Activated CD4-positive, alpha-beta T cell treated with anti-CD3 and anti-CD28 coated beads, Interleukin-2, Interleukin-6, amounts not matched to agents 100 ng/mL and 50 ng/mL, durations not matched to agents 16 hours and 8 hours (primary cell): ENCODE results near the gene HEBP2.

Experiments used
- DNase-seq: peaks from one replicate; pipeline ENCODE4 v3.0.0-alpha.2; 2020

HEBP2 gene

DNA sequence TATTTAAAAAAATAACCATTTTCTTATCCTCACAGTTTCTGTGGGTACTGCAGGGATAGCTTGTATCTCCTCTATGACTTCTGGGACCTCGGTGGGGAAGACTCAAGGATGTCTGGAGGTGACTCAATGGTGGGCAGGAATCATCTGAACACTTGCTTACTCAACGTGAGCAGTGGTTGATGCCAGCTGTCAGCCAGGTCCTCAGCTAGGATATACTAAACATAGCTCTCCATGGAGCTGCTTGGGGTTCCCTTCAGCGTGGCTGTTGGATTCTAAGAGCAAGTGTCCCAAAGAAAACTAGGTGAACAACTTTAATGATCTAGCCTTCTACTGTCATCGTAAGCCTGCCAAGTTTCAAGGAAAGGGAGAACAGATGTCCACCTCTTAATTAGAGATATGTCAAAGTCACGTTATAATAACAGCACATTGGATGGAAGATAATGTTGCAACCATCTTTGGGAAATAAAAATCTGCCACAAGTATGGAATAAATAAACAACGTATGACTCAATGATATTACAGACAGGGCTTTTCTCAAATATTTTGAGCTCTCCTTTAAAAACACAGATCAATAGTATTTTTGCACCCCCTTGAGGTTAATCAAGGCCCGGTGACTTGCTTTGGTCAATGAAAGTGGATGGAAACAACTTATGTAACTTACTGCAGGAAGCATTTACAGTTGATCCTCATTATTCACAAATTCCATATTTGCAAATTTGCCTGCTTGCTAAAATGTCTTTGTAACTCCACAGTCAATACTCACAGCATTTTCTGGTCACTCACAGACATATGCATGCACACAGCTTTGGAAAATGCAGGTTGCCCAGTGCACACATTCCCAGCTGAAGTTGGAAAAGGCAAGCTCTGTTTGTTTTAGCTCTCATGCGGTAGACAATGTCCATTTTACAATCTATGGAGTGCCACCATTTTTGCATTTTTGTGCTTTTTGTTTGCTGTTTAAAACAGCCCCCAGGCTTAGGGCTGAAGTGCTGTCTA is 6.6 kb upstream of the HEBP2 start:
- no peak for DNase-seq

DNA sequence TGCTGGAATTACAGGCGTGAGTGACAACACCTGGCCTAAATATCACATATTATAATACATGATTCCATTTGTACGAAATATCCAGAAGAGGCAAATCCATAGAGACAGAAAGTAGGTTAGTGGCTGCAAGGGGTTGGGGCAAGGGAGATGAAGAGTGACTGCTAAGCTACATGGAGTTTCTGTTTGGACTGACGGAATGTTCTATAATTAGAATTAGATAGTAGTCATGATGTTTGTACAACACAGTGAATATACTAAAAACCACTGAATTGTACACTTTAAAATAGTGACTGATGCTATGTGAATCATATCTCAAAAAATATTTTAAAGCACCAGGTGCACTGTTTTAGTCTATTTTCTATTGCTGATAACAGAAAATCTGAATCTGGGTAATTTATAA is 3.7 kb upstream of the HEBP2 start:
- DNase-seq: no peak

DNA sequence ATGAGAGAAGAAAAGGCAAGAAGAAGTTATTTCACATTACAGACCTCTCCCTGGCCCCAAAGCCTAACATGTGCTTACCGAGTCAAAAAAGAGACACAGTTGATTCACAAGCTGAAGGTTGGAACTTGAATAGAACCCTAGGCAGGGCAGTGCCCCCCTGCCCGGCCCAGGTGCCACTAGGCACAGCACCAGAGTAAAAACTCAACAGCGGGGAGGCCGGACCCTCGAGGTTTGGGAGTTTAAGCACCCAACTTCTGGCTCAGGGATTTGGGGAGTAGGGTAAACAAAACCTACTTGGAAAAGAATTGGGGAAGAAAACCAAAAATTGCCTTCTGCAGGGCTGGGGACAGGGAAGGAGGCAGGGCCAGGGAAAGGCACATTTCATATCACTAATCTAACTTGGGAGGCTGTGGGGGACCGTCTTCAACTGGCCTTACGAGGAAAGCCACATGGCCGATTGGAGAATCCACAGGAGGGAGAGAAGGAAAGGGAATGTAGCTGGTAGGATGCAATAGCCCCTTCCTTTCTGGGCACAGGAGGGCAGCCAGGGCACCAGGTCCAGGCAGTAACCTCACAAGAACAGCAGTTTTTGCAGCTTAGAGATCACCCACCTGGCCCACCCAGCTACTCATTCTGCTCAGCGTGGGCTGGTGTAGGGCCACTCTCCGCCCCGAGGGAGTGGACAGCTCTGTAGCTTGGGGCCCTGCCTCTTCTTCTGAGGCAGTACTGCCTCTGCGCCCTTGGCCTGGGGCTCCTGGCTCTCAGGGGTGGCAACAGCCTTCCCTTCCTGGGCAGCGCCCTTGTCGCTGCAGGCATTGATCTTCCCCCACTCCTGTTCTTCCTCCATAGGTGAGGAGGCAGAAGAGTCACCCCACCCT is 1.8 kb upstream of the HEBP2 start:
- DNase-seq: no peak

DNA sequence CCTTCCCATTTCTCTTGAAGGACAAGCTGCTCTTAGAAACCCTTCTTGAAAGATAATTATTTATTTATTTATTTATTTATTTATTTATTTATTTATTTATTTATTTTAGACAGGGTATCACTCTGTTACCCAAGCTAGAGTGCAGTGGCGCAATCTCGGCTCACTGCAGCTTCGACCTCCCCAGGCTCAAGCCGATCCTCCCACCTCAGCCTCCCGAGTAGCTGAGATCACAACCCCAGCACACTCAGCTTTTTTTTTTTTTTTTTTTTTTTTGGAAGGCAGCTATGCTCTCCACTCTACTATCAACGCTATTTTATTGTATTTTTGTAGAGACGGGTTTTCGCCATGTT is 1.2 kb upstream of the HEBP2 start:
- no peak for DNase-seq

DNA sequence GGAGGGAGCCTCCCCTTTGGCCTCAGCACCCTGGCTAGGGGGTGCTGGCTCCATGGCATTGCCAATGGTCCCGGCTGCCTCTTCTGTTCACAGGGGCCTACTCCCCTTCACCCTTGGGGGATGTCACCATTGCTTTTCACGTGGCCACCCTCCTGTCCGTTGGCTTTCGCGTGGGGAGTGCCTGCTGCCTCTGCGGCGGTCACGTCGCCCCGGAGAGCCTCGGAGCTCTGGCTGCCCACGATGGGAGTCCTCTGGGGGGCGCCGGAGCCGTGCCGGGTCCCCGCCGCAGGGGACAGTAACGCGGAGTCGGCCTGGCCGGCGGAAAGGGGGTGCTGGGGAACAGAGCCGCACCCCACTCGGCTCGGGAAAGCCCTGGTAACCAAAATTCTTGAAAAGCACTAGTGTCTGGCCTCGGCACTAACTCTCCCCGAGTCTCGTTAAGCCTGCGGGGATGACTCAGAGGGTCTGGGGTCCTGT is 661 bp upstream of the HEBP2 start:
- peak; percentile 40 for DNase-seq

DNA sequence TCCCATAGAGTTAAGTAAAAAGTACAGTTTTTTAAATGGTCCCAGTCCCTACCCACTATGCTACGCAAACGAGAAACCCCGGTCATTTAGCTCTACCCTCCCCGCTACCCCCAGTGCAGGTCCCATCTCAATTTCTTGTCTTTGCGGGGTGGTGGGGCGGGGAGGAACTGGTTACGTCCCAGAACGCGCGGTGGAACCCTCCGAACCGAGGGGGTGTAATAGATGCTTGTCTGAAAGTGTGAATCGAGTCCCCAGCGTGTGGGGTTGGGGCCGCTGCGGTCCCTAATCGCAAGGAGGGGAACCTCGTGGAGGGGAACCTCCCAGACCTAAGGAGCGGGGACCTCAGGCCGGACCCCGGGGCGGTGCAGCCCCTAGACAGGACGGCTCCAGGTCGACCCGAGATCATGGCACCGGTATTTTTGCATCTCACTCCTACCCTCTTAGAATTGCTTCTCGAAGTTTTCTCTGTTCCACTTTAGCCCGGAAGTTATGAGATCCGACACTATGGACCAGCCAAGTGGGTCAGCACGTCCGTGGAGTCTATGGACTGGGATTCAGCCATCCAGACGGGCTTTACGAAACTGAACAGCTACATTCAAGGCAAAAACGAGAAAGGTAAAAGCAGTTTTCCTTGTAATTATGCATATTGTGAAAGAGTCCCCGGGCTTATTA is 779 bp downstream of the HEBP2 start:
- peak; percentile 24 for DNase-seq

DNA sequence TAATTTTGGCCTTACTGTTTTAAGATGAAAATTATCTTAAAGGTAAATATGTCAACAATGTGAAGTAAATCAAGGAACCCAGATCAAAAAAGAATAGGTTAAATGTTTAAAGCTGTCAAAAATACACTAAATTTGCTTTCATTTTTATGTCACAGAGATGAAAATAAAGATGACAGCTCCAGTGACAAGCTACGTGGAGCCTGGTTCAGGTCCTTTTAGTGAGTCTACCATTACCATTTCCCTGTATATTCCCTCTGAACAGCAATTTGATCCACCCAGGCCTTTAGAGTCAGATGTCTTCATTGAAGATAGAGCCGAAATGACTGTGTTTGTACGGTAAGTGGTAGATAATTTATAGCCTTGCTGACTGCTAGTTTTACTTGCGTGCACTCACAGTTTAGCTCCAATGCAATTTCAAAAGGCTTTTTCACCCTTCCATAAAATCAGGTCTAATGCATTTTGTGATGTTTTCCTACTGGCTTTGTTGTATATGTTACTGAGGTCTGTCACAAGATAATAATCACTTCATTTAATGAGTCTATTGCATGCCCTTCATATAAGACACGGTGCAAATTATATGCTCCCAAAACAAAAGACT is 1.9 kb downstream of the HEBP2 start:
- DNase-seq: no peak

DNA sequence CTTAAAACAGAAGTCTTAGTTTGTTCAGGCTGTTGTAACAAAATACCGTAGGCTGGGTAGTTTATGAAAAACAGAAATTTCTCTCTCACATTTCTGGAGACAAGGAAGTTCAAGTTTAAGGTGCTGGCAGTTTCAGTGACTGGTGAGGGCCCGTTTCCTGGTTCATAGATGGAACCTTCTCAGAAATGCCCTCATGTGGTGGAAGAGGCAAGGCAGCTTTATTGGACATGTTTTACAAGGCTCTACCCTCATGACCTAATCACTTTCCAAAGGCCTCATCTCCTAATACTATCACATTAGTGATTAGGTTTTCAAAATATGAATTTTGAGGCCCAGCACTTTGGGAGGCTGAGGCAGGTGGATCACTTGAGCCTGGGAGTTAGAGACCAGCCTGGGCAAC is 2.4 kb downstream of the HEBP2 start:
- DNase-seq: peak; percentile 32

DNA sequence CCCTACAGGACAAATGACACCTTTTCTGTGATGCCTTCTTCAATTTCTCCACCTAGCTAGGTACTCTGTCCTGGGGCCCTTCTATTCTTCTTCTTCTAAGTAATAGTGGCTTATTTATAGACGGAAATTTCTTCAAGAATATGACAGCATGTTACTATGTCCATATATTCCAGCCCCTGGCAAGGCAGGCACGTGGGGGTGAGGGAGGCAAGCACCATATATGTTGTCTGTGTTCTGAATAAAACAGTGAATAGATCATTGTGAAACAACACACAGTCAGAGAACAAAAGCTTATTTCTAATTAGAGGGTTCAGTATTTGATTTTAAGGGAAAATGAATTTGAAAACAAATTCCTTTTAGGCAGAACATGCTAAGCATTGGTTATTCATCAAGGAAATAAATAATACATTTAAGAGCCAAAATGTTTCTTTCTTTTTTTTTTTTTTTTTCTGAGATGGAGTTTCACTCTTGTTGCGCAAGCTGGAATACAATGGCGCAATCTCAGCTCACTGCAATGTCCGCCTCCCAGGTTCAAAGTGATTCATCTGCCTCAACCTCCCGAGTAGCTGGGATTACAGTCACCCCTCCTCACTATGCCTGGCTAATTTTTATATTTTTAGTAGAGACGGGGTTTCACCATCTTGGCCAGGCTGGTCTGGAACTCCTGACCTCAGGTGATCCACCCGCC is 6.2 kb downstream of the HEBP2 start:
- no peak for DNase-seq

DNA sequence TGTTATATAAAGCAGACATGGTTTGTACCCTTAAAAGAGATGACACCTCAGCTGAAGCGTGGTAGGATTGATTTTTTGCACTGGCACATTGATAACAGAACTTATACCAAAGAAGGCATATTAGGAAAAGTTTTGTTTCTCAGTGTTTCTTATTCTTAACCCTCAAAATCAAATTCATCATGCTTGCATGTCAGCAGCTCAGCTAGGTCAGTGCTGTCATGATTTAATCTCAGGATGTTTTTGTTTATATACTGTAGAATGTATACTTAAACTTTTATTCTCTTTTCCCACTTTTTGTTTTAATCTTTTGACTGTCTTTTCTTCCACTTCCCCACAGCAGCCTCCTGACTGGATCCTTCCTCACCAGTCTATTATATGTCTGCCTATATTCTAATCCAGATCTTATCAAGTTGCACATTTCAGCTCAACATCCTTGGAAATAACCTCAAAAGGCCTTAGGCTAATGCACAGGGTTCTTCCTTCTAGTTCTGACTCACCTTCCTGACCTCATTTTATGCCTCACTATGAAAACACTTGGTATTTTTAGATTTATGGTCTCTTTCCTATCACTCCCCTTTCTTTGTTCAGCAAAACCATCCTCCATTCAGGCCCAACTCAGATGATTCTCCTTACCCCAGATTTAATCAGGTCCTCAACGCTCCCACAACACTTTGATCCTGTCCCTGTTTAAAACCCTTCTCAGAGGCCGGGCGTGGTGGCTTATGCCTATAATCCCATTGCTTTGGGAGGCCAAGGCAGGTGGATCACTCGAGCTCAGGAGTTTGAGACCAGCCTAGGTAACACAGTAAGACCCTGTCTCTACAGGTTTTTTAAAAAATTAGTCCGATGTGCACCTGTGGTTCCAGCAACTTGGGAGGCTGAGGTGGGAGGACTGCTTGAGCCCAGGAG is 7.2 kb downstream of the HEBP2 start:
- peak; percentile 68 for DNase-seq

DNA sequence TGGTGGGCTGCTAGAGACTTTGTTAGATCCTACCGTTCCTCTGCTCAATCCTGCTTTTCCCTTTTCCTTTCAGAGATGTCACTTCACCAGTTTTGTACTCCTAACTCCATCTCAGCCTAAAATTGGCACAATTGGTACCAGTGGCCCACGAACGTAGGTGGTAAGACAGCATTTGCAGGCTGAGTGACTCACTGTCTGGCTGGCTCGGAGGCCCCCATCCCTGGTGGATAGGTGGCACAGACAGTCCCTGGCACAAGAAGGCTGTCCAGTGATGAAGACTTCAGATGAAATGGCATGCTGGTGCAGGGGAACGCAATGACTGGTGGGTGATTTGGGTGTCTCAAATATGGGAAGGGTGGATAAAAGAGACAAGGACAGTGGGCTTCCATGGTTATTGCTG is 11.1 kb downstream of the HEBP2 start:
- no peak for DNase-seq

DNA sequence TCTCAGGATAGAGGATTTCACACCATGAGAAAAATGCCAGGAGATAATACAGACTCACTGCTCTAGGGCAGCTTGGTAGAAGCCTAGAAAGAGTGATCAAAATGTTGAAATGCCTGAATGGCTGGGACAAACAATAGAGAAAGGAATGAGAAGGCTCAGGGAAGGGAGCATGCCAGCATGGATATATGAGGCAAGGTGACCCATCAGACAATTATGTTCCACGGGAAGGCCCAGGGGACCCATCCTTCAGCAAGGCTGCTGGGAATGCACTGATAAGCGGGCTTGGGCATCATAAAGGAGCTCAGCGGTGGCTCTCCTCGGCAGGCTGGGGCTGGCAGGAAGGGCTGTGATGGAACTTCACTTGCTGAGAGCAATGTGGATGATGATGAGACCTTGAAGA is 12.2 kb downstream of the HEBP2 start:
- DNase-seq: no peak

DNA sequence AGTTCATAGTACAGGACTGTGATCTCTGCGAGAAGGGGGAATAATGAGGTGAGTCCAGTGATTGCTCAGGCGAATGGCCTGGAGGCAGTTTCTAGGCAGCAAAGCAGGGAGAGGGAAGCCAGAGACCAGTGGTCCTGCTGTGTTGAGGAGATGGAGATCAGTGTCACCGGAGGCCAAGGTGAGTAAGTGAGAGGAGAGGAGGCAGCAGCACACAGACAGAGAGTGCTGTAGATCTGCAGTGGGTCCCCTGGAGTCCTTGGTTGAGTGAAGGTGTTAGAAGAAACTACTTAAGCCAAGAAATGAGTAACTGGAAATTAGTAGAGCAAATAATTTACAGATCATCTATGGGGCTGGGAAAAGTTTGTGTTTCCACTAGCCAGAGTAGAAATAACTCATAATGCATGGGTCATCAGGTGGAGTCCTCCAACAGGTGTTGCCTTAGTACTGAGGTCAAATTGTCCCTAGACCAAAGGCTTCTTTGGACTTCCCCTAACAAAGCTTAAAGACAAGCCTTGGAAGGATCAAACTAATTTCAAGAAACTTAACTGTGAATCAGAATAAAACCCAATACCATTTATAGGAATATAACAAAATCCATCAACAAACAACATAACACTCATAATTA is 13.6 kb downstream of the HEBP2 start:
- DNase-seq: no peak

DNA sequence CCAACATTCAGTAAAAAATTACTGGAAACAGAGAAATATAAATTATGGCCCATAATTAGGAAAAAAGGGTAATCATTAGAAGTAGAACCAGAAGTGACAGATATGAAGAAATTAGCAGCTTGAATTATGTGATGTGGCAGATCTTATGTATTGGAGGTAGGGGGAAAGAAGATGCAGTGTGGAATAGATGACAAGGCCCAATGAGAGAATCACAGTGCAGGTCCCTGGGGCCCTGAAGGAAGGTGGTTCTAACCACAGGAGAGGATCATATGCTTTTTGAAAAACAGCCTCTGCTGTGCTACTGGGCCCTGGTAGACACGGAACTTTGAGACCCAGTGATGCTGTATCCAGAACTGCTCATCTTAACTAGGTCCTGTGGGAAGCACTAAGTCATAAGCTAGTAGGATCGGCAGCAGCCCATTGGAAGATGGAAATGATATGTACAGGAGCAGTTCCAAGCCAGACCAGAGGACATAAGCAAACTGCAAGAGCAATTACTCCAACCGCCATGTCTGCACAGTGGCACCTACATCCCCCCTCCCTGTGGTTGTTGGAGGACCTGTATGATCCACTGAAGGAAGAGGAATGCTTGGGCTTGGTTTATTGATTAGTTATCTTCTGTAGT is 14.2 kb downstream of the HEBP2 start:
- no peak for DNase-seq

DNA sequence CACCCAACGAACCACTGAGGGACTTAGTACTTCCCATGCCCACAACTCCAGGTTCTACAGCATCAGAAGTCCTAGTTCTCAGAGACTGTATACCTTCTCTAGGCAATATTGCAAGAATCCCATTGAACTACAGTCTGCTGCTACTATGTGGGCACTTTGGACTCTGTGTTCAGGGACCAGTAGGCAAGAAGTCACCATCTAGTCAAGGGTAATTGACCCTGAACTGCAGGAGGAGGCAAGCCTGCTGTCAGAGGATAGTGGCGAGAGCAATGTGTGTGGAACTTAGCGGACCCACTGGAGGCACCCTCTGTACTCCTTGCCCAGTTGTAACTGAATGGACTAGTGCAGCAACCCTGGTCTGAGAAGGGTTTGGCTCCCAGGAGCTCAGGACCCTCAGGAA is 15.7 kb downstream of the HEBP2 start:
- DNase-seq: no peak

DNA sequence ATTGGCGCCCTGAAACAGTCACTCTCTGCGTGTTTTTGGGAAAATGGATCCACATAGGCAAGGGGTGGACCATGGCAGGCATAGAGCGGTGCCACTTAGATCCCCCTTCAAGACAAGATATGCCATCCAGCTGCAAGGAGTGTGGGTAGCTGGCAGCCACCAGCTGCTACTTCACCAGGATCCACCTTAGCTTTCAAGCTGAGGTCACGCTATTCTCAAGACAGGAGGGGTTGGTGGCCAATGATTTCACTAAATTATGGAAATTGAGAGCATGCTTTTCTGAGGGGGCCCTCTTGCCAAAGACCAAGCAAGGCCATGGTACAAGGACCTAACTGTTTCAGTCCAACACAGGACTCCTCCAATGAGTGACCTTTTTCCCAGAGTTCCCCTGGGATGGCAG is 16.3 kb downstream of the HEBP2 start:
- no peak for DNase-seq

DNA sequence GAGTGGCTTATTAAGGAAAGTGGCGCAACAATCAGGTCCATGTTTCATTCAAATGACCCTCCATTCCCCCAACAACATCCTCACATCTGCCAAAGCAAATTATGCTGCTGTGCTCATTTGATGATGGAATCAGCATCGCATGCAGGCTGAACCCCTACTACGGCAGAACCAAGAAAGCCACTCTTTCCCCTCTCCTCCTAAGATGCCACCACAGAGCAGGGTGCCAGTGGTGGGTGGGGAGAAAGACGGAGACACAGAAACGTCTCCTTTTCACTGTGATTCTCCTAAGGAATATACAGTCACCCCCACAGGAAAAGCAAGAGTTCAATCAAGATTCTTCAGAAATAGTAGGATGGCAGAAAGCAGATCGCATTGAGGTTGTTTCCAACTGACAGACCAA is 17.1 kb downstream of the HEBP2 start:
- no peak for DNase-seq

DNA sequence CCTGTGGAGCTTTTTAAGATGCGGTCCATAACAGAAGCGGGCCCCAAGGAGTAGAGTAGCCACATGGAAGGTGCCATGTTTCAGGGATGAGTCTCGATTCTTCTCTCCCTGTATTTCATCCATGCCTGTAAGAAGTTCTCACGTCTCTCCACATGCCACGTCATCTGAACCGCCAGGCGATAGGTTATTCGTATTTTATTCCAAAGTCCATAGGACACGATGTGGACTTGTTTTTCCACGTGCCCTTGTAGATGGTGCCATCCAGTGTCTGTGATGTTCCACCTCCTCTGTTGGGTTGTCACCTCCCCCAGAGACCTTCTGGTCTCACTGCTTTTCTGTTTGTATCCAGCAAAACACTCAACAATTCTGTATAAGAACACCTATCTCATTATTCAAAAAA is 17.6 kb downstream of the HEBP2 start:
- DNase-seq: no peak

DNA sequence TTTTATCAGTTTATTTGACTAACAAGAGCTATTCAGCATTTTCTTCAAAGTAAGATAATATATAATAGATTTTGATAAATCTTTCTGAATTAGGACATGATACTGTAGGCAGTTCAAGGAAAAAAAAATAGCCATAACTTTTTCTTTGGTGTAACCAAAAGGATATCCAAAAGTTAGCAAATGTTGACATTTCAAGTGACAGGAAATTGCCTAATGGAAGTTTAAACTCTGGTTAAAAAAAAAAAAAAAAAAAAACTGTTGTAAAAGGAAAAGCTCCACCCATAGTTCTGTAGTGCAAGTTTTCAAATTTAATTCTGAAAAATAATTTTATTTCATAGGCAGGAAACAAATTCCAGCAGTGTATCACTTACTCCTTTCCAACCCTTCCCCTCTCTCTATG is 18.8 kb downstream of the HEBP2 start:
- DNase-seq: no peak
